Nephron progenitor cell (in vitro differentiated cells): ENCODE results near the gene SYNJ2.

Source experiments
- DNase-seq: peaks from one replicate; pipeline ENCODE4 v3.0.0; 2021
- H3K27ac Mint-ChIP-seq: 2 replicates; pipeline ENCODE4 v1.8.0; 2021; ENCODE audit warnings: mild to moderate bottlenecking, moderate library complexity, mixed read lengths
- H3K27me3 Mint-ChIP-seq: 2 replicates; pipeline ENCODE4 v1.8.0; 2021; ENCODE audit warnings: mild to moderate bottlenecking, low read depth, mixed read lengths; ENCODE audit not compliant: poor library complexity
- H3K36me3 Mint-ChIP-seq: 2 replicates; pipeline ENCODE4 v1.8.0; 2021; ENCODE audit warnings: low read depth, mixed read lengths
- H3K4me1 Mint-ChIP-seq: 2 replicates; pipeline ENCODE4 v1.8.0; 2021; ENCODE audit warnings: mixed read lengths
- H3K4me3 Mint-ChIP-seq: 2 replicates; pipeline ENCODE4 v1.8.0; 2021; ENCODE audit warnings: mild to moderate bottlenecking, moderate library complexity, mixed read lengths
- H3K9me3 Mint-ChIP-seq: 2 replicates; pipeline ENCODE4 v1.8.0; 2021; ENCODE audit warnings: mild to moderate bottlenecking, moderate library complexity, mixed read lengths
- CTCF ChIP-seq: fragments of 200-600 bp; sonication (generic); IDR thresholded peaks from 2 replicates; pipeline ENCODE4 v1.5.0; 2021; ENCODE audit warnings: antibody characterized with exemption

Gene SYNJ2

GRCh38 chr6:158044525-158044888, 62.8 kb downstream of the SYNJ2 start:
- no peak for TF ChIP-seq CTCF
- peaks cover 81% of the 10 kb centered on the region for H3K4me1 Mint-ChIP-seq
- peaks cover 9% of the 10 kb centered on the region for H3K27me3 Mint-ChIP-seq
- no peak for DNase-seq
- no peak overlapping the region for H3K4me3 Mint-ChIP-seq
- no peaks in the 10 kb centered on the region for H3K36me3 Mint-ChIP-seq
- H3K27ac Mint-ChIP-seq, result peak overlapping the region; percentile 2
- peaks cover 6% of the 10 kb centered on the region for H3K9me3 Mint-ChIP-seq

DNA sequence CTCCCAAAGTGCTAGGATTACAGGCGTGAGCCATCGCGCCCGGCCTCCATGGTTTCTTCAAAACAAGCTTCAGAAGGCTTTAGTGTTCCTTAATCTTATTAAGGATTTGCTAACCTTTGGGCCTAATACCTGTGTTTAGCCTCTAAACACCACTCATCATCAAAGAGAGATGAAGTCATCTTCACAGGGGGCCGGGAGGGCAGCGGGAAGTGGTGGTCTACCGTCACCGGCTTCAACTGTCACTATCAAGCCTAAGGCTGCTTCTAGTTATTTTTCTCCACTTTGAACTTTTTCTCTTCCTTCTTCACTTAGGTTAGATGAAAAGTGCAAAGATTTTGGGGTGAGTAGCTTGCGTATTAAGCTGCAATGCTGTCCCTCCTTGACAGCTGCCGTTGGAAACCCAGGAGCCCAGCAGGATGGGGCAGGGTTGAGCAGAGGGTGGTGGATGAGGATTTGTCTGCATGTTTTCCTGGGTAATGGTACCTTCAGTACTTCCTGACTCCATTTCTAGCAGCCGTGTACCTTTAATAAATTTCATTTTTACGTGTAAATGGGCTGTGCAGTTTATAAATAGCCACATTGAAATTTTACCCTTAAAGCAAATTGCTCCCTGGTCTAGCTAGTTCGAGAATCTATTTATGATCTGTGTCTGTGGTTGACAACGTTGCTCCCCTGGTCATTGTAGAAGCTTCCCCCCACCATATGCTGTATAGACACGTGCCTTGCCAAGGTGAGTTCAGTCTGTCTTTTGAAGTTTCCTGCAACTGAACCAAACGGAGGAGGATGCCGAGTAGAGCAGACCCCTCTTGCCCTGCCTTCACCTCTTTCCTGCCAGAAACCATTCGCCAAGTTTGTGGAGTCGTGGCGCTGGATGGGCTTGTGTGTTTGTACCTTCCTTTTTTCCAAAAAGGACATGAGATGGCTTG, 64.8 kb downstream of the SYNJ2 start:
- H3K4me3 Mint-ChIP-seq, result no peak overlapping the region
- no peak for DNase-seq
- peaks cover 14% of the 10 kb centered on the region for H3K27me3 Mint-ChIP-seq
- H3K9me3 Mint-ChIP-seq, result peaks cover 6% of the 10 kb centered on the region
- no peak for TF ChIP-seq CTCF
- H3K4me1 Mint-ChIP-seq, result peaks cover 61% of the 10 kb centered on the region
- H3K36me3 Mint-ChIP-seq, result no peaks in the 10 kb centered on the region
- peak overlapping the region; percentile 83 for H3K27ac Mint-ChIP-seq

- DNase-seq, result no peak
- TF ChIP-seq CTCF, result no peak
- no peak overlapping the region for H3K4me3 Mint-ChIP-seq
- peaks cover 14% of the 10 kb centered on the region for H3K27me3 Mint-ChIP-seq
- H3K36me3 Mint-ChIP-seq, result no peaks in the 10 kb centered on the region
- peaks cover 6% of the 10 kb centered on the region for H3K9me3 Mint-ChIP-seq
- peaks cover 56% of the 10 kb centered on the region for H3K4me1 Mint-ChIP-seq
- peak overlapping the region; percentile 72 for H3K27ac Mint-ChIP-seq
Observed at GRCh38 chr6:158047127-158047518, 65.5 kb downstream of the SYNJ2 start.

DNA sequence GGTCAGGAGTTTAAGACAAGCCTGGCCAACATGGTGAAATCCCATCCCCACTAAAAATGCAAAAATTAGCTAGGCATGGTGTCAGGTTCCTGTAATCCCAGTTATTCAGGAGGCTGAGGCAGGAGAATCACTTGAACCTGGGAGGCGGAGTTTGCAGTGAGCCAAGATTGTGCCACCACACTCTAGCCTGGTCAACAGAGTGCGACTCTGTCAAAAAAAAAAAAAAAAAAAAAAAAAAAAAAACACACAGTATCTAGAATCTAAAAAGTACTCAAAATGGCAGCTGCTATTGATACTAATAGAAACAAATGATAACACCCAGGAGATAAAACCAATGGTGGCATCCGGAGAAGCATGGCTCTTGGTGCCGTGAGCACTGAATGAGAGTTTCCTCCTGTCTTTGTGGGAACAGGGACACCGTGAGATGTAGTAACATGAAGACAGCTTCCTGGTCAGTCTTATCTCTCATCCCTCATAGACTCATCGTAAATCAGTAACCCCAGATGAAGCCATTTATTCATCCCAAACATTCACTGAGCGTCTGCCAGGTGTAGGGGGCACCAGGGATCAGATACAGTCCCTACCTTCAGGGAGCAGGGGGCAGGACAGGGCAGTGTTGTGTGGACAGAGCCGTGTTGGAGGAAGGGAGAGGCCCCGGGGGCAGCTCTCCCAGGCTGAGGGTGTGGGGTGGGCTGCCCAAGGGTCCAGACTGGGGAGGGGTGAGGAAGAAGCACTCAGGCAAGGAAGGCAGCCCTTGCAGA, 66.1 kb downstream of the SYNJ2 start:
- Mint-ChIP-seq H3K27ac (no peak overlapping the region), H3K4me3 (no peak overlapping the region), H3K36me3 (no peaks in the 10 kb centered on the region)

DNA sequence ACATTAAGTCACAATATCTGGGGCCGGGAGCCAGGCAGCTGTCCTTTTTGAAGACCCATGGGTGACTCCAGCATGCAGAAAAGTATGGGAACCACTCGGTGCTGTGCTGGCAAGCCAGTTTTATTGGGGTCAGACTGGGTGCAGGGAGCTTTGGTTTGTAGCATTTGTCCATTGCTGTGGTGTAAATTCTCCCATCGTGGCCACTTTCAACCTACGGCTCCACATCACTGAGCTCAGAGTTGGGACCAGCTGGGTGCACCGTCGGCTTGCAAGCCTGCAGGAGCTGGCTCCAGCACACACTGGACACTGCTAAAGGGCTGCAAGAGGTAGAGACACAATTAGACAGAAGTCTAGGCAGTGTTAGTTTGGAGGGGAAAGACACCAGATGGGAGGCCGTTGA, 66.9 kb downstream of the SYNJ2 start:
- TF ChIP-seq CTCF, result no peak
- Mint-ChIP-seq H3K4me3 (no peak overlapping the region), H3K9me3 (peaks cover 6% of the 10 kb centered on the region), H3K36me3 (no peaks in the 10 kb centered on the region), H3K27ac (no peak overlapping the region), H3K4me1 (peaks cover 41% of the 10 kb centered on the region), H3K27me3 (peaks cover 9% of the 10 kb centered on the region)
- no peak for DNase-seq

More for the DNA sequence above, 66.1 kb downstream of the SYNJ2 start:
- Mint-ChIP-seq H3K9me3 (peaks cover 6% of the 10 kb centered on the region), H3K27me3 (peaks cover 14% of the 10 kb centered on the region), H3K4me1 (peaks cover 49% of the 10 kb centered on the region)
- no peak for TF ChIP-seq CTCF
- no peak for DNase-seq
